ENCODE results near the gene ODF2L.
"Not testable (repeated sequence)": the region's sequence is repeated elsewhere in the genome, so short reads cannot be mapped to it uniquely, and the experiment has no call there.

ODF2L gene

DNA sequence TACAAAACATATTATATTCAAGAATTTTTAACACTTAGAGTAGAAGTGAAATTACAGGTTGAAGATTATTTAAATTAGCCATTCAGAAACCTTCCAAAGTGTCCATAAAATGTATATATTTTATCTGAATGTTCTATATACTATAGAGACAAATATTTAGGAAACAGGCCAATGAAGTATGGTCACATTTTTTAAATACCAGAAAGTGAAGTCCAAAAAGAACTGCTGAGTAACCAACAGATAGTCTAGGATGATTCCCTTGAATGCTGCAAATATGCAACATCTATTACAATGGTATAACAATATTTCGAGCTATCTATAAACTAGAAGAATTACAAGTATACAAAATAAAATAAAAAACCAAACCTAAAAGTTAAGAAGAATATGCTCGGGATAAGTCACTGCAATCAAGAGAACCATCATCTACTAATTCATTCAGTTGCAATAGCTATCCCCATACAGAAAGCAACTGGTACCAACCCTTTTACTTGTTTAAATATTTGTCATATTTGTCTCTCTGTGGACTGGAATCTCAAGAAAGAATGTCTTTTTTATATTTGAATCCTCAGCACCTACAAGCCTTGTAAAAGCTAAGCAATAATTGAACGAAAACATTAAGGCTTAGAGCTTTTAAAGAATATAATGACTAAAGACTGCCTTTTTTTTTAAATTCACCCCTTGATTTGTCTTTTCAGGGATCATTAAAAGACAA is 8.1 kb downstream of the ODF2L start:
- no peak for DNase-seq (ENCODE audit: low read depth)

DNA sequence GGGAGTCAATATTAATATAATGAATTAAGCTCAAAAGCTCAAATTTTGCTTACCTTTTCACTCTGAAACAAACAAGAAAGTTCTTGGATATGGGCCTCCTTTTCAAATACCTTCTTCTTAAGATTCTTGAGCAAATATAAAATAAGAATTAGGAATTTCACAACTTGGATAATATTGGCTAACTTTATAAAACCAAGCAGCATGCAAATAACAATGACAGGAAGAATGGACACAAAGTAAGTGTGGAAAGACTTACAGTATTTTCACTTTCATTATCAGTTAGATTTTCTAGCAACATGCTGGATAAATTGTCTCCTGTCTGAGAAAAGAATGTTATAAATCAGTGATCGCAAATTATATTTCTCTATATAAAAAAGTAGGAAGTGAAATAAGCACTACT is 13.2 kb downstream of the ODF2L start:
- peak; percentile 39 for DNase-seq (ENCODE audit: low read depth)

GRCh38 chr1:86381223-86381622 is 14.9 kb downstream of the ODF2L start:
- DNase-seq (ENCODE audit: low read depth), result no peak

- DNase-seq (ENCODE audit: low read depth), result peak; percentile 82
Observed at GRCh38 chr1:86380257-86380861, 15.8 kb downstream of the ODF2L start.

GRCh38 chr1:86378813-86379212 is 17.3 kb downstream of the ODF2L start:
- no peak for DNase-seq (ENCODE audit: low read depth)

- no peak for DNase-seq (ENCODE audit: low read depth)
Observed at GRCh38 chr1:86377341-86377740, 18.8 kb downstream of the ODF2L start.

DNA sequence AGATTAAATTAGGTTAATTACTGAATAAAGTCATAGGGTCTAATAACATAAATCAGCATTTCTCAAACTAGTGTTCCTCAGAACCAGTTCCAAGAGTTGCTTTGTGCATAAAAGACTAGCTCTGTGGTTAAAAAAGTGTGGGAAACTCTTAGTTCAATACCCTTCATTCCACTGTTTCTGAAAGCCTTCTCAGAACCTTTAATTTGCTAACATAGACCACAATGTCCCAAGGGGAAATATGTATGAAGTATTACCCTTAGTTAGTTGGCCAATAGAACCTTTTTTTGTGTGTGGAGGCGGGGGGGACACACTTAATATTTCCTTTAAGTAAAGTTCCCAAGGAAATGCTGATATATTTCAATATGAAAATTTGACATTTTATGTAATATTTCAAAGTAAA is 20.4 kb downstream of the ODF2L start:
- no peak for DNase-seq (ENCODE audit: low read depth)

- peak; percentile 69 for DNase-seq (ENCODE audit: low read depth)
Observed at GRCh38 chr1:86370601-86371022, 25.5 kb downstream of the ODF2L start.

GRCh38 chr1:86365896-86366295 is 30.2 kb downstream of the ODF2L start:
- DNase-seq (ENCODE audit: low read depth), result no peak

- no peak for DNase-seq (ENCODE audit: low read depth)
Observed at GRCh38 chr1:86362807-86363206, 33.3 kb downstream of the ODF2L start.

DNA sequence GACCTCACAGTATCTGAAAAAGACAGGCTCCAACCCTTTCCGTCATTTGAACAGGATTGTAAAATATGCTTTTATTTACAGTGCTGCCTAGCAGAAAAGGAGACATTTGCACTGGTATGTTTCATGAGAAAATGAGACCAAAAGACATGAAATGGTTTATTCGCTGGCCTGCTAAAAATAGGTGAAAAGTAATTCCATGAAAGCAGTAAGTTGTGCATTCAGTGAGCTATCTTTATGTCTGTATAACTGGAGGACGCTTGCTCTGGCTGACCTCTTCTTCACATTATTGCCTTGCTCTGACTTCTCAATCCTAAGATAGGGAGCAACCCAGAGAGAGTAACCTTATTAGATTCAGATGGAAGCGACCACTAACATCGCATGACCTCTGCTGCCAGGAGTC is 38.3 kb downstream of the ODF2L start:
- no peak for DNase-seq (ENCODE audit: low read depth)

GRCh38 chr1:86356247-86356646 is 39.9 kb downstream of the ODF2L start:
- no peak for DNase-seq (ENCODE audit: low read depth)

DNA sequence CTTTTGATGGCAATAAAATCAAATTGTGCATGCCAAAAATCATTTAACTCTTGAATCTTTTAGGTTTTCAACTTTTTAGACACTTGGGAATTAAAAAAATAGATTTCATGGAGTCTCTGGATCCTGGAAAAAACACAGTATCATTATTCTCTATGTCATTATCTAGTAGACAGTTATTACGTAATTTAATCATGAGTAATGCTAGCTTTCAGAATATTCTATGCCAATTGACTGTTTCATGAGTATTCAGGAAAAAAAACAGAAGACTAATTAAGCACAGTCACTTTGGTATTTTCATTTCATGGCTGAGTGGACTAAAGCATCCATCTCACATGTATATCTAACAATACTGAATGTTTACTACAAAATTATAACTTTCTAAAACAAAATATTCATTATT is 44.0 kb downstream of the ODF2L start:
- DNase-seq (ENCODE audit: low read depth), result peak; percentile 26

GRCh38 chr1:86350230-86350629 is 45.9 kb downstream of the ODF2L start:
- not testable (repeated sequence) for DNase-seq (ENCODE audit: low read depth)

DNA sequence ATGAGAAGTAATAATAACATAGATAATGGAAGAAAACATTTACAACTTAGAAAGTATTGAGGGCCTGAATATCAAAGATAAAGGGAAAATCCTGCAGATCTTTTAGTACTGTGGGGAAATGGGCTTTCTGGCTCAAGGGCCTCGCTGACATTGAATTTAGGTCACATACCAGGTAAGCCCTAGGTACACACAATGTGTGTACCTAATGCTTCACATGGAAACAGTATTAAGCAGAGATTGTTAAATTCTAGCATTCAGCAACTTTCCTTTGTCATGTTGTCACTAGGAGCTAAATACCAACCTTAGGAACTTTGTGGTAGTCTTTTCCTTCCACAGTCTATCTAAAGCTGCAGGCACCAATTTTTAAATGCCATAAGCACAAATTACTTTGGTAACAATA is 49.7 kb downstream of the ODF2L start:
- no peak for DNase-seq (ENCODE audit: low read depth)

DNA sequence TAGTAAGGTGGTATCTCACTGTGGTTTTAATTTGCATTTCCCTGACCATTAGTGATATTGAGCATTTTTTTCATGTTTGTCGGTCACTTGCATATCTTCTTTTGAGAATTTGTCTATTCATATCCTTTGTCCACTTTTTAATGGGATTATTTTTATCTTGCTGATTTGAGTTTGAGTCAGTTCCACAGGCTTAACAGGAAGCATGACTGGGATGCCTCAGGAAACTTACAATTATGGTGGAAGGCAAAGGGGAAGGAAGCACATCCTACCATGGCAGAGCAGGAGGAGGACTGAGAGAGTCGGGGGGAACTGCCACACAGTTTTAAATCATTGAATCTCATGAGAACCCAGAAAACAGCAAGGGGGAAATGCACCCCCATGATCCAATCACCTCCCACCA is 51.1 kb downstream of the ODF2L start:
- DNase-seq (ENCODE audit: low read depth), result no peak

GRCh38 chr1:86339906-86340305 is 56.2 kb downstream of the ODF2L start:
- DNase-seq (ENCODE audit: low read depth), result no peak

DNA sequence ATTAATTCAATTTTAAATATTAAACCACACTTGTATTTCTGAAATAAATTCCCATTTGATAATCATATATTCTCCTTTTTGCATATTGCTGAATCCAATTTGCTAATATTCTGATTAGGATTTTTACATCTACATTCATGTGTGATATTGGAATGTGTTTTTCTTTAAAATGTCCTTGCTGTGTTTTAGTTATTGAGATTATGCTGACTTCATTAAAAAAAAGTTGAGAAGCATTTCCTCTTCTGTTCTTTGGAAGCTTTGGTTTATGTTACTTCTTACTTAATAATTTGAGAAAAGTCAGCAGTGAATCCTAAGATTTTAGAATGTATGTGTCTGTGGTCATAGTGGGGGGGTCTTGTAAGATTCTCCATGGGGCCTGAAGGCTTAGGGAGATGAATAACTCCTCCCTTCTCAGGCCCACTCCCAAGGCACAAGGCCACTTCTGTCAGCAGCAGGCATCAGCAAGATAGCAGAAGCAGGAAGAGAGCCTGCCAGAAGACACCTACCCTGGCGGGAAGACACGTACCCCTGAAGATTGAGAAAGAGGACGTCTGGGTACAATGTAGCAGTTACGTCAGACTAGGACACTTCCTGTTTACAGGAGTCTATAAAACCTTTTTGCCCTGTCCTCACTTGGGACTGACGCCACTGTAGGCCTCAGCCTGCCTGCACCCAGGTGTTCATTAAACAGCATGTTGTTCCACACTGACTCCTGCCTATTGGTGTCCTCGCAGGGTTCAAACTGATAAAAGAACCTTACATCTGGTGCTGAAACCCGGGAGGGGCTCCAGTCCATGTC is 56.9 kb downstream of the ODF2L start:
- peak; percentile 5 for DNase-seq (ENCODE audit: low read depth)

DNA sequence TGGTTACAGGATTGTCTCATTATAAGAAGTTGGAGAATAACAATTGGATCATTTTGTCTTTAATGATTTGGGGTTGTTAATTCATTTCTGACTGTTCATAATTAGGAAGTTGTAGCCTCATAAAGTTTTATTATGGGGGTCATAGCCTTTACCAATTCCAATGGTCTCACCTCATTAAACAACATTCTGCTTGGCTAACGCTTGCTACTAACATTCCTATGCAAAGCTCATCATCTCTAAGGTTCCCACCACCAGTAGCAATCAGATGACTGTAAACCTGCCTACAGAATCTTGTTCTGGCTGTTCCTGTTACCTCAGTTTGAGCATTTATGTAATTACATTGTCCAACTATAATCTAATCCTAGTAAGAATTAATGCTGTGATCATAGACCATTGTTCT is 60.2 kb downstream of the ODF2L start:
- no peak for DNase-seq (ENCODE audit: low read depth)

GRCh38 chr1:86325264-86325663 is 70.9 kb downstream of the ODF2L start:
- no peak for DNase-seq (ENCODE audit: low read depth)

DNA sequence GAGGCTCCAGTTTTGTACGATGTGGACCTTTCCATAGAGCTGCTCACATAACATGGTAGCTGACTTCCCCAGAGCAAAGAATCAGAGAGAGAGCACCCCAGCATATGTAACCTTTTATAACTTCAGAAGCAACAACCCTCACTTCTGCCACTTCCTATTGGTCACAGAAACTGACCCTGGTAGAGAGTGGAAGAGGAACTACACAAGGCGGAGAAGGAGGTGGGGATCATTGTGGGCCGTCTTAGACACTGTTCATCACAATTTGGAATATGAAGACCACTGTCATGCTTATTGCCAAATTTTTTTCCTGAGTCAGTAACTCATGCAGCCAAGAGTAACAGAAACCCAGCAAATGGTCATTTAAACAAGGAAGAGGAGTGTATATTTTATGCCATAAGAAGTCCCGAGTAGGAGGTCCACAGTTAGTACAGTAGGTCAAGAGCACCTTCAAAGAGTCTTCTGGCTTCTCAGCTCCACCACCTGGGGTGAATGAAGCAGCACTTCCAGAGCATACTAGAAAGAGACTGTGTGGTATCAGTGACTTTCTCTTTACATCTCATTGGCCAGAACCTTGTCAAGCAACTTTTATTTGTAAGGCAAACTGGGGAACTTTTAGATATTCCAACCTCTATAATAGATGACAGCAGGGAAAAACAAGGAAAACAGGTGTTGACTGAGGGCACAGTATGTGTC is 71.8 kb downstream of the ODF2L start:
- no peak for DNase-seq (ENCODE audit: low read depth)

DNA sequence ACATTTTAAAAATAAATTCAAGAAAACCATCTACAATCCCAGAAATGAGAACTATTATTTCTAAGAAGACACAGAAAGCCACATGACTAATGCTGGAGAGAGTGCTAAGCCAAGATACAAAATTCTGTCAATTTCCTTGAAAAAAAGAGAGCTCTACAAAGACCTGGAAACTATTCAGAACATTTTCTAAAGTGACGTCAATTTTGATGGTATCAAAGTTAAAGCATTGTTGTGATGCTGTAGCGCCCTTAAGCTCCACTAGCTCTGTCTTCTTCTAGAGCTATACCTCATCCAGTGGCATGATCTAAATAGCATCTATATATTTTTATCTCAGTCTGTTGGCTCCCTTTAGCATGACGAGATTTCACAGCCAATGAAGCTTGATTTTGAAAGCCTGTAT is 73.9 kb downstream of the ODF2L start:
- no peak for DNase-seq (ENCODE audit: low read depth)

GRCh38 chr1:86318436-86318835 is 77.7 kb downstream of the ODF2L start:
- DNase-seq (ENCODE audit: low read depth), result no peak
